Measurements from ENCODE around the gene UGDH. TPM values are rescaled to one million over a fixed set of nuclear protein-coding genes. Genes with fewer than 3 reads are reported as not detected.

The UGDH gene
- total and polyA plus RNA-seq, 10 of the 15 experiments (the other 5 are each of a cell fraction or from before 2014, with no cell fraction given) = 11.1 to 60.3 (median 26.8) TPM

DNA sequence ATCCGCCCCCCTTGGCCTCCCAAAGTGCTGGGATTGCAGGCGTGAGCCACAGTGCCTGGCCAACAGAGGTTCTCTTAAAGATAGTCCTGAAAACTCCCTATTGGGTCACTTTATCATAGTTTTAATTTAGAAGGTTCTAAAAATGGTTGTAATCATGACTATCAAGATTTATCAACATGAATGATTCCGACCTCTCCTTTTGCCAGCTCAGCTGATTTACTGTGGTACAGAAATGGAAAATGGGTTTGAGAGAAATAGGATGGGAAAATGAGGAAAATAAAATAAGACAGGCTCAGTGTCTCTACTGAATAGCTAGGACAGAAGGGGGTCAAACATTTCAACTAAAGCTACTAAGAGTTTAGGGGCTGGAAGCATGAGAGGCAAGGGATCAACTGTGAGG, 28.2 kb upstream of the UGDH start:
- ChIA-PET POLR2A (interaction anchor here (0.6 kb wide), 1 partner anchor 82 kb away, joined by 4 read pairs; no protein-coding TSS in a partner anchor), SMC1A (ENCODE audit: uncharacterized antibody, unreplicated experiment) (interaction anchor here (0.6 kb wide), 2 partner anchors 316 to 420 kb away, joined by 3 read pairs; no protein-coding TSS in a partner anchor), RAD21 (ENCODE audit: unreplicated experiment) (interaction anchor here (1.0 kb wide), 1 partner anchor 13 kb away, joined by 3 read pairs; no protein-coding TSS in a partner anchor), CTCF (interaction anchor here (1.0 kb wide), 1 partner anchor 86 kb away, joined by 3 read pairs; no protein-coding TSS in a partner anchor)
- in situ Hi-C loops (cut with MboI) (no loop called here), intact Hi-C loops (cut with micrococcal nuclease; ENCODE audit: unreplicated experiment) (no loop called here)
- H3K36me3 ChIP-seq (ENCODE audit: control insufficient read depth in 2 of 2, insufficient read depth in 2 of 2, low read length in 1 of 2) = peaks cover 0 to 3% of the 10 kb centered on the region in 2 experiments; a peak in 2 of 4 replicates
- no peak for ATAC-seq
- H3K4me1 ChIP-seq (ENCODE audit: control insufficient read depth, insufficient read depth, low read length) = no peaks in the 10 kb centered on the region
- H3K27ac ChIP-seq (ENCODE audit: control insufficient read depth, insufficient read depth) = no peak overlapping the region
- TF ChIP-seq BHLHE40 (IDR thresholded peaks at IDR 0.05; ENCODE audit: borderline replicate concordance in 1 of 2, low read depth in 2 of 2, low read length in 1 of 2) = no peak
- no peak for TF ChIP-seq PAX8 (IDR thresholded peaks at IDR 0.05)
- no peaks in the 10 kb centered on the region for H4K20me1 ChIP-seq (ENCODE audit: control insufficient read depth, insufficient read depth)
- no peak overlapping the region for H3K4me3 ChIP-seq
- no peak for FAIRE-seq
- H3K79me2 ChIP-seq (ENCODE audit: control insufficient read depth, insufficient read depth, low read length) = no peaks in the 10 kb centered on the region
- WGBS (ENCODE audit: insufficient coverage, insufficient replicate concordance, low lambda C conversion rate, missing lambda C conversion rate) = 83% methylated on average over 3 of the region's 3 CpGs
- no peak overlapping the region for H2AFZ ChIP-seq (ENCODE audit: control insufficient read depth, low read depth, low read length)
- H3K9me3 ChIP-seq (replicated peaks; ENCODE audit: control insufficient read depth, insufficient read depth, low read length) = no peaks in the 10 kb centered on the region
- no peaks in the 10 kb centered on the region for H3K27me3 ChIP-seq (replicated peaks in 1 of 2; ENCODE audit: control insufficient read depth in 2 of 2, insufficient read depth in 2 of 2, low read length in 1 of 2)
- H3K4me2 ChIP-seq (ENCODE audit: control insufficient read depth, insufficient read depth) = no peak overlapping the region
- BruUV-seq (replicated peaks) = no TSS peak
- no peak overlapping the region for H3K9ac ChIP-seq (ENCODE audit: control insufficient read depth, insufficient read depth, low read length)
- DNase-seq (ENCODE audit: low read depth, low spot score) = no peak

DNA sequence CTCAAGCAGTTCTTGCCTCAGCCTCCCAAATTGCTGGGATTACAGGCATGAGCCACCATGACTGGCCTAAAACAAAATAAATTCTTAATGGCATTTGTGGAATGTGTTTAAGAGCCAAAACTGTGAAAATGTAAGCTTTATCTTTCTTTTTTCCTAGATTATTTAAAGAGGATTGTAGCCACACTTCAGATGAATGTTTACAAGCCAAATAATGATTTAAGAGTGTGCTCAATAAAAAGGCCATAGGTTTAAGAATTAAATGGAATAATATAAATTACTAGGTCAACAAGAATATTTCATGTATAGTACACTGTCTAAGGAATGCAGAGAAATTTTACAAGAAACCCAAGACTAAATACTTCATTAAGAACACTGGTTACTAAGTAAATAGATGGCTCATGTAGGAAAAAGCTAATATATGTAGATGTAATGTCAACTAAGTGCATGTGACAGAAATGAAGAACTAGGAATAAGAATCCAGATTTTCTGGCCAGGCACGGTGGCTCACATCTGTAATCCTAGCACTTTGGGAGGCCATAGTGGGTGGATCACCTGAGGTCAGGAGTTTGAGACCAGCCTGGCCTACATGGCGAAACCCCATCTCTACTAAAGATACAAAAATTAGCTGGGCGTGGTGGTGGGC, 21.3 kb upstream of the UGDH start:
- ChIA-PET CTCF (interaction anchor here (0.9 to 1.4 kb wide), 3 partner anchors 10 to 110 kb away, joined by 3 to 4 read pairs (median 3); no protein-coding TSS in a partner anchor), RAD21 (ENCODE audit: unreplicated experiment) (interaction anchor here (1.5 kb wide), 1 partner anchor 65 kb away, joined by 3 read pairs; no protein-coding TSS in a partner anchor), SMC1A (ENCODE audit: uncharacterized antibody, unreplicated experiment) (interaction anchor here (0.5 to 1.1 kb wide), 2 partner anchors 10 to 74 kb away, joined by 3 read pairs; no protein-coding TSS in a partner anchor), POLR2A (interaction anchor here (0.8 to 1.2 kb wide), 2 partner anchors 20 to 70 kb away, joined by 3 to 5 read pairs; no protein-coding TSS in a partner anchor)
- Histone ChIP-seq H3K4me2 (ENCODE audit: control insufficient read depth, insufficient read depth) (no peak overlapping the region), H3K27me3 (replicated peaks in 1 of 2; ENCODE audit: control insufficient read depth in 2 of 2, insufficient read depth in 2 of 2, low read length in 1 of 2) (no peaks in the 10 kb centered on the region), H4K20me1 (ENCODE audit: control insufficient read depth, insufficient read depth) (no peaks in the 10 kb centered on the region), H3K79me2 (ENCODE audit: control insufficient read depth, insufficient read depth, low read length) (no peaks in the 10 kb centered on the region), H3K27ac (ENCODE audit: control insufficient read depth, insufficient read depth) (no peak overlapping the region), H3K4me3 (no peak overlapping the region), H3K36me3 (ENCODE audit: control insufficient read depth in 2 of 2, insufficient read depth in 2 of 2, low read length in 1 of 2) (peaks cover 0 to 3% of the 10 kb centered on the region in 2 experiments; a peak in 2 of 4 replicates), H3K9ac (ENCODE audit: control insufficient read depth, insufficient read depth, low read length) (no peak overlapping the region), H3K9me3 (replicated peaks; ENCODE audit: control insufficient read depth, insufficient read depth, low read length) (no peaks in the 10 kb centered on the region), H2AFZ (ENCODE audit: control insufficient read depth, low read depth, low read length) (no peak overlapping the region), H3K4me1 (ENCODE audit: control insufficient read depth, insufficient read depth, low read length) (no peaks in the 10 kb centered on the region)
- FAIRE-seq = no peak
- WGBS (ENCODE audit: insufficient coverage, insufficient replicate concordance, low lambda C conversion rate, missing lambda C conversion rate) = 100% methylated on average over 3 of the region's 3 CpGs
- intact Hi-C loops (cut with micrococcal nuclease; ENCODE audit: unreplicated experiment) = no loop called here
- no peak for ATAC-seq
- TF ChIP-seq SMARCA5 (IDR thresholded peaks at IDR 0.05) = no peak
- TF ChIP-seq PML (IDR thresholded peaks at IDR 0.05; ENCODE audit: low read length) = no peak
- no peak for TF ChIP-seq KDM1A (IDR thresholded peaks at IDR 0.05; ENCODE audit: borderline replicate concordance)
- TF ChIP-seq MEF2A (IDR thresholded peaks at IDR 0.05; ENCODE audit: insufficient read depth, low read depth, low read length) = no peak
- TF ChIP-seq, protein P1, sequence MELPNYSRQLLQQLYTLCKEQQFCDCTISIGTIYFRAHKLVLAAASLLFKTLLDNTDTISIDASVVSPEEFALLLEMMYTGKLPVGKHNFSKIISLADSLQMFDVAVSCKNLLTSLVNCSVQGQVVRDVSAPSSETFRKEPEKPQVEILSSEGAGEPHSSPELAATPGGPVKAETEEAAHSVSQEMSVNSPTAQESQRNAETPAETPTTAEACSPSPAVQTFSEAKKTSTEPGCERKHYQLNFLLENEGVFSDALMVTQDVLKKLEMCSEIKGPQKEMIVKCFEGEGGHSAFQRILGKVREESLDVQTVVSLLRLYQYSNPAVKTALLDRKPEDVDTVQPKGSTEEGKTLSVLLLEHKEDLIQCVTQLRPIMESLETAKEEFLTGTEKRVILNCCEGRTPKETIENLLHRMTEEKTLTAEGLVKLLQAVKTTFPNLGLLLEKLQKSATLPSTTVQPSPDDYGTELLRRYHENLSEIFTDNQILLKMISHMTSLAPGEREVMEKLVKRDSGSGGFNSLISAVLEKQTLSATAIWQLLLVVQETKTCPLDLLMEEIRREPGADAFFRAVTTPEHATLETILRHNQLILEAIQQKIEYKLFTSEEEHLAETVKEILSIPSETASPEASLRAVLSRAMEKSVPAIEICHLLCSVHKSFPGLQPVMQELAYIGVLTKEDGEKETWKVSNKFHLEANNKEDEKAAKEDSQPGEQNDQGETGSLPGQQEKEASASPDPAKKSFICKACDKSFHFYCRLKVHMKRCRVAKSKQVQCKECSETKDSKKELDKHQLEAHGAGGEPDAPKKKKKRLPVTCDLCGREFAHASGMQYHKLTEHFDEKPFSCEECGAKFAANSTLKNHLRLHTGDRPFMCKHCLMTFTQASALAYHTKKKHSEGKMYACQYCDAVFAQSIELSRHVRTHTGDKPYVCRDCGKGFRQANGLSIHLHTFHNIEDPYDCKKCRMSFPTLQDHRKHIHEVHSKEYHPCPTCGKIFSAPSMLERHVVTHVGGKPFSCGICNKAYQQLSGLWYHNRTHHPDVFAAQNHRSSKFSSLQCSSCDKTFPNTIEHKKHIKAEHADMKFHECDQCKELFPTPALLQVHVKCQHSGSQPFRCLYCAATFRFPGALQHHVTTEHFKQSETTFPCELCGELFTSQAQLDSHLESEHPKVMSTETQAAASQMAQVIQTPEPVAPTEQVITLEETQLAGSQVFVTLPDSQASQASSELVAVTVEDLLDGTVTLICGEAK (IDR thresholded peaks at IDR 0.05; ENCODE audit: borderline replicate concordance) = no peak
- no peak for TF ChIP-seq STAT3 (IDR thresholded peaks at IDR 0.05; ENCODE audit: low read depth, low read length)
- TF ChIP-seq POLR2A (IDR thresholded peaks at IDR 0.05; ENCODE audit: low read depth, low read length) = no peak
- DNase-seq (ENCODE audit: low read depth, low spot score) = no peak
- BruUV-seq (replicated peaks) = no TSS peak
- in situ Hi-C loops (cut with MboI) = no loop called here

Measured in GM12878 (cell line).